Neural cell (in vitro differentiated cells): ENCODE results near the gene ZNF878.

Source experiments
- CTCF ChIP-seq: fragments of 450-650 bp; IDR thresholded peaks from 2 replicates; pipeline ENCODE4 v1.5.1; 2014; ENCODE audit warnings: antibody characterized with exemption, mild to moderate bottlenecking, moderate library complexity; ENCODE audit not compliant: poor library complexity, severe bottlenecking
- EP300 ChIP-seq: fragments of 450-650 bp; conservative IDR thresholded peaks from 2 replicates; pipeline ENCODE4 v1.6.1; 2014; ENCODE audit warnings: antibody characterized with exemption, mild to moderate bottlenecking, moderate library complexity; ENCODE audit not compliant: poor library complexity, severe bottlenecking
- EZH2 ChIP-seq: fragments of 200-600, 300-800 bp; shearing (Covaris generic), sonication (generic); IDR thresholded peaks from 2 replicates; pipeline ENCODE4 v1.6.1; 2014; ENCODE audit warnings: antibody characterized with exemption, low read length, borderline replicate concordance, mild to moderate bottlenecking; ENCODE audit not compliant: insufficient read depth, poor library complexity, severe bottlenecking
- POLR2AphosphoS5 ChIP-seq: IDR thresholded peaks from 2 replicates; pipeline ENCODE4 v1.6.1; 2012
- RAD21 ChIP-seq: fragments of 450-650 bp; conservative IDR thresholded peaks from 2 replicates; pipeline ENCODE4 v1.6.1; 2014; ENCODE audit warnings: antibody characterized with exemption, mild to moderate bottlenecking, moderate library complexity
- TF ChIP-seq, protein P1 (sequence below): IDR thresholded peaks from 2 replicates; pipeline ENCODE4 v1.6.1; 2012; ENCODE audit warnings: borderline replicate concordance

DNA sequence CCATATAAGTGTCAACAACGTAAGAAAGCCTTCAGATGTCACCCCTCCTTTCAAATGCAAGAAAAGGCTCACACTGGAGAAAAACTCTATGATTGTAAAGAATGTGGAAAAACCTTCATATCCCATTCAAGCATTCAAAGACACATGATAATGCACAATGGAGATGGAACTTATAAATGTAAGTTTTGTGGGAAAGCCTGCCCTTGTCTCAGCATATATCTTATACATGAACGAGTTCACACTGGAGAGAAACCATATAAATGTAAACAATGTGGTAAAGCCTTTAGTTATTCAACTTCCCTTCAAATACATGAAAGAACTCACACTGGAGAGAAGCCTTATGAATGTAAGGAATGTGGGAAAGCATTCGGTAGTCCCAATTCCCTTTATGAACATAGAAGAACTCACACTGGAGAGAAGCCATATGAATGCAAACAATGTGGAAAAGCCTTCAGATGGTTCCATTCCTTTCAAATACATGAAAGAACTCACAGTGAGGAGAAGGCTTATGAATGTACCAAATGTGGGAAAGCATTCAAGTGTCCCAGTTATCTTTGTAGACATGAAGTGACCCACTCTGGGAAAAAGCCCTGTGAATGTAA is 22.9 kb upstream of the ZNF878 start:
- TF ChIP-seq CTCF, result no peak
- TF ChIP-seq POLR2AphosphoS5, result no peak
- no peak for TF ChIP-seq EZH2
- TF ChIP-seq EP300, result no peak
- TF ChIP-seq, protein P1, sequence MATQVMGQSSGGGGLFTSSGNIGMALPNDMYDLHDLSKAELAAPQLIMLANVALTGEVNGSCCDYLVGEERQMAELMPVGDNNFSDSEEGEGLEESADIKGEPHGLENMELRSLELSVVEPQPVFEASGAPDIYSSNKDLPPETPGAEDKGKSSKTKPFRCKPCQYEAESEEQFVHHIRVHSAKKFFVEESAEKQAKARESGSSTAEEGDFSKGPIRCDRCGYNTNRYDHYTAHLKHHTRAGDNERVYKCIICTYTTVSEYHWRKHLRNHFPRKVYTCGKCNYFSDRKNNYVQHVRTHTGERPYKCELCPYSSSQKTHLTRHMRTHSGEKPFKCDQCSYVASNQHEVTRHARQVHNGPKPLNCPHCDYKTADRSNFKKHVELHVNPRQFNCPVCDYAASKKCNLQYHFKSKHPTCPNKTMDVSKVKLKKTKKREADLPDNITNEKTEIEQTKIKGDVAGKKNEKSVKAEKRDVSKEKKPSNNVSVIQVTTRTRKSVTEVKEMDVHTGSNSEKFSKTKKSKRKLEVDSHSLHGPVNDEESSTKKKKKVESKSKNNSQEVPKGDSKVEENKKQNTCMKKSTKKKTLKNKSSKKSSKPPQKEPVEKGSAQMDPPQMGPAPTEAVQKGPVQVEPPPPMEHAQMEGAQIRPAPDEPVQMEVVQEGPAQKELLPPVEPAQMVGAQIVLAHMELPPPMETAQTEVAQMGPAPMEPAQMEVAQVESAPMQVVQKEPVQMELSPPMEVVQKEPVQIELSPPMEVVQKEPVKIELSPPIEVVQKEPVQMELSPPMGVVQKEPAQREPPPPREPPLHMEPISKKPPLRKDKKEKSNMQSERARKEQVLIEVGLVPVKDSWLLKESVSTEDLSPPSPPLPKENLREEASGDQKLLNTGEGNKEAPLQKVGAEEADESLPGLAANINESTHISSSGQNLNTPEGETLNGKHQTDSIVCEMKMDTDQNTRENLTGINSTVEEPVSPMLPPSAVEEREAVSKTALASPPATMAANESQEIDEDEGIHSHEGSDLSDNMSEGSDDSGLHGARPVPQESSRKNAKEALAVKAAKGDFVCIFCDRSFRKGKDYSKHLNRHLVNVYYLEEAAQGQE, result no peak
- TF ChIP-seq RAD21, result no peak
